Measurements from ENCODE around the gene ASTN1. TPM values are rescaled to one million over a fixed set of nuclear protein-coding genes. Genes with fewer than 3 reads are reported as not detected.

ASTN1 gene
- total RNA-seq, 4 donors from 2014 or later, result 1.2 to 2.2 (median 1.6) TPM

GRCh38 chr1:177032434-177032833 lies 132.1 kb downstream of the ASTN1 start:
- Histone ChIP-seq H3K4me3 (no peak overlapping the region), H3K4me1 (no peaks in the 10 kb centered on the region), H3K27ac (replicated peaks in 1 of 4) (no peak overlapping the region), H3K27me3 (no peaks in the 10 kb centered on the region), H3K36me3 (no peaks in the 10 kb centered on the region), H3K9me3 (no peaks in the 10 kb centered on the region)
- DNase-seq (ENCODE audit: extremely low spot score), result no peak
- intact Hi-C loops (cut with DNase I), result no loop called here
- TF ChIP-seq EP300 (IDR thresholded peaks at IDR 0.05) (no peak), POLR2AphosphoS5 (IDR thresholded peaks at IDR 0.05) (no peak), POLR2A (IDR thresholded peaks at IDR 0.05; ENCODE audit: low read depth) (no peak), CTCF (IDR thresholded peaks at IDR 0.05) (no peak)
- 90% methylated on average over 12 of the region's 22 CpGs for WGBS

- H3K4me1 ChIP-seq, result no peaks in the 10 kb centered on the region
- intact Hi-C loops (cut with DNase I), result no loop called here
- WGBS, result 98% methylated on average over 4 of the region's 4 CpGs
- no peaks in the 10 kb centered on the region for H3K36me3 ChIP-seq
- no peak overlapping the region for H3K4me3 ChIP-seq
- H3K27ac ChIP-seq (replicated peaks in 1 of 4), result no peak overlapping the region
- H3K27me3 ChIP-seq, result no peaks in the 10 kb centered on the region
- TF ChIP-seq EP300 (IDR thresholded peaks at IDR 0.05) (no peak), CTCF (IDR thresholded peaks at IDR 0.05) (no peak), POLR2AphosphoS5 (IDR thresholded peaks at IDR 0.05) (no peak), POLR2A (IDR thresholded peaks at IDR 0.05; ENCODE audit: low read depth) (no peak)
- no peaks in the 10 kb centered on the region for H3K9me3 ChIP-seq
- DNase-seq (ENCODE audit: extremely low spot score), result peak; percentile 53
Measured at GRCh38 chr1:177024623-177025022, 139.9 kb downstream of the ASTN1 start.

GRCh38 chr1:177023726-177024125 lies 140.8 kb downstream of the ASTN1 start:
- WGBS, result 84% methylated on average over 3 of the region's 3 CpGs
- intact Hi-C loops (cut with DNase I), result no loop called here

GRCh38 chr1:177023249-177023648 lies 141.3 kb downstream of the ASTN1 start:
- Histone ChIP-seq H3K4me3 (no peak overlapping the region), H3K4me1 (no peaks in the 10 kb centered on the region), H3K27ac (replicated peaks in 1 of 4) (no peak overlapping the region), H3K36me3 (no peaks in the 10 kb centered on the region), H3K27me3 (no peaks in the 10 kb centered on the region), H3K9me3 (no peaks in the 10 kb centered on the region)
- intact Hi-C loops (cut with DNase I), result no loop called here
- DNase-seq (ENCODE audit: extremely low spot score), result peak; percentile 84
- WGBS, result 94% methylated on average over 9 of the region's 14 CpGs
- TF ChIP-seq CTCF (IDR thresholded peaks at IDR 0.05) (no peak), POLR2AphosphoS5 (IDR thresholded peaks at IDR 0.05) (no peak), POLR2A (IDR thresholded peaks at IDR 0.05; ENCODE audit: low read depth) (no peak), EP300 (IDR thresholded peaks at IDR 0.05) (no peak)

More at GRCh38 chr1:177023726-177024125, 140.8 kb downstream of the ASTN1 start:
- Histone ChIP-seq H3K27ac (replicated peaks in 1 of 4) (no peak overlapping the region), H3K4me3 (no peak overlapping the region), H3K9me3 (no peaks in the 10 kb centered on the region), H3K36me3 (no peaks in the 10 kb centered on the region), H3K4me1 (no peaks in the 10 kb centered on the region), H3K27me3 (no peaks in the 10 kb centered on the region)
- DNase-seq (ENCODE audit: extremely low spot score), result peak; percentile 64
- TF ChIP-seq EP300 (IDR thresholded peaks at IDR 0.05) (no peak), POLR2AphosphoS5 (IDR thresholded peaks at IDR 0.05) (no peak), CTCF (IDR thresholded peaks at IDR 0.05) (no peak), POLR2A (IDR thresholded peaks at IDR 0.05; ENCODE audit: low read depth) (no peak)

GRCh38 chr1:177021687-177022086 lies 142.8 kb downstream of the ASTN1 start:
- Histone ChIP-seq H3K27me3 (no peaks in the 10 kb centered on the region), H3K4me1 (no peaks in the 10 kb centered on the region), H3K9me3 (no peaks in the 10 kb centered on the region), H3K36me3 (no peaks in the 10 kb centered on the region), H3K27ac (replicated peaks in 1 of 4) (no peak overlapping the region), H3K4me3 (no peak overlapping the region)
- TF ChIP-seq POLR2AphosphoS5 (IDR thresholded peaks at IDR 0.05) (no peak), POLR2A (IDR thresholded peaks at IDR 0.05; ENCODE audit: low read depth) (no peak), EP300 (IDR thresholded peaks at IDR 0.05) (no peak), CTCF (IDR thresholded peaks at IDR 0.05) (no peak)
- intact Hi-C loops (cut with DNase I), result no loop called here
- 58% methylated on average over 2 of the region's 2 CpGs for WGBS
- peak; percentile 64 for DNase-seq (ENCODE audit: extremely low spot score)
